Measurements from ENCODE around the gene SRSF4. TPM values are rescaled to one million over a fixed set of nuclear protein-coding genes. Genes with fewer than 3 reads are reported as not detected.

SRSF4 gene
- total and polyA plus RNA-seq, 2 donors (not counting 1 experiment from before 2014, with no cell fraction given), result 48.4 to 93.5 TPM

DNA sequence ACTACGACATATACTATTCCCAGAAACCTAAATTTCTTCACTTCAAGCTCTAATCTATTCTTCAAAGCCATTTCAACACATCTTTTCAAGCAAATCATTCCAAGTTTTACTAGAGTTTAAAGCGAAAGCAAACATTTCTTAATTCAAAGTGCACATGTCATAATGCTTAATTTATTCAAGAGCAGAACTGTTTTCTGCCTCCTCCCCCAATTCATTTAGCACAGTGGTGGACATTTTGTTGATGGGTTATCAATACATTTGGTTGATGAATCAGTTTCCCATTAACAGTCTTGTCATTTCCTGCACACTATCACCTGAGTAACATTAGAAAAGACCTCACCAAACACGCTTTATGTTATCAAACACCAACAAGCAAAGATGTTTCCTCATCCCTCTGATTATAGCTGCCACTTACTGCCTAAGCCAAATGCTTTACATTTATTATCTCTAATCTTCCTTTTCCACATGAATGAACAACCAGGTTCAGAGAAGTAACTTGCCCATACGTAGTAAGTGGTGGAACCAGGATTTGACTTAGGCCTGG is 2.0 kb downstream of the SRSF4 start:
- DNase-seq, result no peak
- no peaks in the 10 kb centered on the region for H3K9me3 Mint-ChIP-seq (ENCODE audit: insufficient read depth)
- Histone ChIP-seq H4K20me1 (ENCODE audit: control insufficient read depth, insufficient read depth, low read length, poor library complexity, severe bottlenecking) (peaks cover 67% of the 10 kb centered on the region), H3K9me3 (ENCODE audit: control extremely low read depth in 1 of 3, control insufficient read depth in 2 of 3, insufficient read depth in 1 of 3, low read length in 2 of 3) (no peaks in the 10 kb centered on the region), H2AFZ (ENCODE audit: insufficient read depth, low read depth, low read length, poor library complexity, severe bottlenecking) (no peak overlapping the region), H3K79me2 (ENCODE audit: control insufficient read depth, insufficient read depth, low read length) (peaks cover 67% of the 10 kb centered on the region), H3K4me2 (replicated peaks; ENCODE audit: low read depth, low read length, poor library complexity, severe bottlenecking) (peak overlapping the region; percentile 93), H3K4me1 (ENCODE audit: control insufficient read depth in 2 of 2, insufficient read depth in 2 of 2, low read length in 2 of 2) (peaks cover 34 to 42% of the 10 kb centered on the region in 2 donors), H3K36me3 (replicated peaks in 1 of 2; ENCODE audit: control extremely low read depth in 1 of 2, control insufficient read depth in 1 of 2, extremely low read depth in 1 of 2, insufficient read depth in 2 of 2, low read length in 1 of 2) (peaks cover 2 to 24% of the 10 kb centered on the region in 2 experiments), H3K4me3 (ENCODE audit: control extremely low read depth in 1 of 5, extremely low read depth in 1 of 5, insufficient read depth in 1 of 5, low read depth in 2 of 5, low read length in 4 of 5) (peak overlapping the region in 2 of 5 experiments; percentile 85 to 92), H3K9ac (ENCODE audit: low read length) (peak overlapping the region; percentile 100), H3K27me3 (replicated peaks in 1 of 4; ENCODE audit: control extremely low read depth in 1 of 4, control insufficient read depth in 3 of 4, insufficient read depth in 4 of 4, low read length in 3 of 4) (no peaks in the 10 kb centered on the region), H3K27ac (ENCODE audit: low read length in 2 of 2) (peak overlapping the region; percentile 5 to 99)
- 59% methylated on average over 3 of the region's 4 CpGs for WGBS (ENCODE audit: insufficient coverage)
- H3K27me3 Mint-ChIP-seq, result no peaks in the 10 kb centered on the region
- TF ChIP-seq EZH2 (IDR thresholded peaks at IDR 0.05; ENCODE audit: borderline replicate concordance, insufficient read depth, low read depth, low read length, poor library complexity, severe bottlenecking), result no peak
- TF ChIP-seq, protein P1, sequence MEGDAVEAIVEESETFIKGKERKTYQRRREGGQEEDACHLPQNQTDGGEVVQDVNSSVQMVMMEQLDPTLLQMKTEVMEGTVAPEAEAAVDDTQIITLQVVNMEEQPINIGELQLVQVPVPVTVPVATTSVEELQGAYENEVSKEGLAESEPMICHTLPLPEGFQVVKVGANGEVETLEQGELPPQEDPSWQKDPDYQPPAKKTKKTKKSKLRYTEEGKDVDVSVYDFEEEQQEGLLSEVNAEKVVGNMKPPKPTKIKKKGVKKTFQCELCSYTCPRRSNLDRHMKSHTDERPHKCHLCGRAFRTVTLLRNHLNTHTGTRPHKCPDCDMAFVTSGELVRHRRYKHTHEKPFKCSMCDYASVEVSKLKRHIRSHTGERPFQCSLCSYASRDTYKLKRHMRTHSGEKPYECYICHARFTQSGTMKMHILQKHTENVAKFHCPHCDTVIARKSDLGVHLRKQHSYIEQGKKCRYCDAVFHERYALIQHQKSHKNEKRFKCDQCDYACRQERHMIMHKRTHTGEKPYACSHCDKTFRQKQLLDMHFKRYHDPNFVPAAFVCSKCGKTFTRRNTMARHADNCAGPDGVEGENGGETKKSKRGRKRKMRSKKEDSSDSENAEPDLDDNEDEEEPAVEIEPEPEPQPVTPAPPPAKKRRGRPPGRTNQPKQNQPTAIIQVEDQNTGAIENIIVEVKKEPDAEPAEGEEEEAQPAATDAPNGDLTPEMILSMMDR (IDR thresholded peaks at IDR 0.05), result no peak
- H3K4me3 Mint-ChIP-seq, result peak overlapping the region; percentile 94
- H3K4me1 Mint-ChIP-seq, result peaks cover 51% of the 10 kb centered on the region
- peak overlapping the region; percentile 15 for H3K27ac Mint-ChIP-seq
- intact Hi-C loops (cut with micrococcal nuclease), result loop anchor here (5.0 kb wide), 3 partner anchors 57 to 932 kb away; partner anchors contain the start of genes RCC1 and TMEM200B
- CTCF ChIA-PET, result interaction anchor here (0.7 to 5.5 kb wide), 4 partner anchors 21 to 298 kb away, joined by 3 to 52 read pairs (median 4); no protein-coding TSS in a partner anchor
- POLR2A ChIA-PET, result no interaction called here
- ATAC-seq (ENCODE audit: low read depth), result no peak

DNA sequence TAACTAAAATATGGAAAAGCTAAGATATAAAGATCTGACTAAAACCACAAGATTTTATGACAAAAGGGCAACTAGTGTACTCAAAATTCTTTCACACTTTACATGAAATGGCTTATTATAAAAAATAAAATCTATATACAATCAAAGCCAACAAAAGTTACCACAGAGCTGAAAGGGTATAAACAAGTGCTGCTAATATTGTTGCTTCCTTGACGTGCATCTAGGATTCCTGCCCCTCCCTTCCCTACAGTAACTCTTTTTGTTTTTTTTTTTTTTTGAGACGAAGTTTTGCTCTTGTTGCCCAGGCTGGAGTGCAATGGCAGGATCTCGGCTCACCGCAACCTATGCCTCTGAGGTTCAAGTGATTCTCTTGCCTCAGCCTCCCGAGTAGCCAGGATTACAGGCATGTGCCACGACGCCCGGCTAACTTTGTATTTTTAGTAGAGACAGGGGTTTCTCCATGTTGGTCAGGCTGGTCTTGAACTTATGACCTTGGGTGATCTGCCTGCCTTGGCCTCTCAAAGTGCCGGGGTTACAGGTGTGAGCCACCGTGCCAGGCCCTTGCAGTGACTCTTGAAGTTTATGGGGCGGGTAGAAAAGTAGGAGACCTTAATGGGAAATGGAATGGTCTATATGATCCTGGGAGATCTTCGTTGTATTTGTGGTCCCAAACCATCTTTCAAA is 4.5 kb downstream of the SRSF4 start:
- no peaks in the 10 kb centered on the region for H3K27me3 ChIP-seq (replicated peaks in 1 of 4; ENCODE audit: control extremely low read depth in 1 of 4, control insufficient read depth in 3 of 4, insufficient read depth in 4 of 4, low read length in 3 of 4)
- H3K9me3 Mint-ChIP-seq (ENCODE audit: insufficient read depth), result no peaks in the 10 kb centered on the region
- H3K9me3 ChIP-seq (ENCODE audit: control extremely low read depth in 1 of 3, control insufficient read depth in 2 of 3, insufficient read depth in 1 of 3, low read length in 2 of 3), result no peaks in the 10 kb centered on the region
- DNase-seq (no peak), ATAC-seq (ENCODE audit: low read depth) (no peak)
- H4K20me1 ChIP-seq (ENCODE audit: control insufficient read depth, insufficient read depth, low read length, poor library complexity, severe bottlenecking), result peaks cover 91% of the 10 kb centered on the region
- H3K4me2 ChIP-seq (replicated peaks; ENCODE audit: low read depth, low read length, poor library complexity, severe bottlenecking), result no peak overlapping the region
- TF ChIP-seq EZH2 (IDR thresholded peaks at IDR 0.05; ENCODE audit: borderline replicate concordance, insufficient read depth, low read depth, low read length, poor library complexity, severe bottlenecking), result no peak
- TF ChIP-seq, protein P1 (IDR thresholded peaks at IDR 0.05), result no peak
- H3K4me1 Mint-ChIP-seq, result peaks cover 57% of the 10 kb centered on the region
- H3K4me3 Mint-ChIP-seq, result peak overlapping the region; percentile 10
- CTCF ChIA-PET, result no interaction called here
- 82% methylated on average over 8 of the region's 12 CpGs for WGBS (ENCODE audit: insufficient coverage)
- no peaks in the 10 kb centered on the region for H3K27me3 Mint-ChIP-seq
- no peak overlapping the region for H2AFZ ChIP-seq (ENCODE audit: insufficient read depth, low read depth, low read length, poor library complexity, severe bottlenecking)
- H3K4me3 ChIP-seq (ENCODE audit: control extremely low read depth in 1 of 5, extremely low read depth in 1 of 5, insufficient read depth in 1 of 5, low read depth in 2 of 5, low read length in 4 of 5), result no peak overlapping the region
- peak overlapping the region in 1 of 2 donors; percentile 41 for H3K27ac ChIP-seq (ENCODE audit: low read length in 2 of 2)
- H3K27ac Mint-ChIP-seq, result no peak overlapping the region
- peaks cover 31 to 36% of the 10 kb centered on the region in 2 donors for H3K4me1 ChIP-seq (ENCODE audit: control insufficient read depth in 2 of 2, insufficient read depth in 2 of 2, low read length in 2 of 2)
- H3K36me3 ChIP-seq (replicated peaks in 1 of 2; ENCODE audit: control extremely low read depth in 1 of 2, control insufficient read depth in 1 of 2, extremely low read depth in 1 of 2, insufficient read depth in 2 of 2, low read length in 1 of 2), result peaks cover 2 to 24% of the 10 kb centered on the region in 2 experiments
- POLR2A ChIA-PET, result no interaction called here
- intact Hi-C loops (cut with micrococcal nuclease), result no loop called here
- H3K9ac ChIP-seq (ENCODE audit: low read length), result no peak overlapping the region
- peaks cover 92% of the 10 kb centered on the region for H3K79me2 ChIP-seq (ENCODE audit: control insufficient read depth, insufficient read depth, low read length)
